ENCODE results near the gene RAMACL.
A peak's percentile ranks its signal among the peaks of the same experiment; 100 is the strongest.
"Not testable (repeated sequence)": the region's sequence is repeated elsewhere in the genome, so short reads cannot be mapped to it uniquely, and the experiment has no call there.

Gene RAMACL
- total RNA-seq: 0.09 to 3.5 (median 1.6) reads per million in 4 experiments

DNA sequence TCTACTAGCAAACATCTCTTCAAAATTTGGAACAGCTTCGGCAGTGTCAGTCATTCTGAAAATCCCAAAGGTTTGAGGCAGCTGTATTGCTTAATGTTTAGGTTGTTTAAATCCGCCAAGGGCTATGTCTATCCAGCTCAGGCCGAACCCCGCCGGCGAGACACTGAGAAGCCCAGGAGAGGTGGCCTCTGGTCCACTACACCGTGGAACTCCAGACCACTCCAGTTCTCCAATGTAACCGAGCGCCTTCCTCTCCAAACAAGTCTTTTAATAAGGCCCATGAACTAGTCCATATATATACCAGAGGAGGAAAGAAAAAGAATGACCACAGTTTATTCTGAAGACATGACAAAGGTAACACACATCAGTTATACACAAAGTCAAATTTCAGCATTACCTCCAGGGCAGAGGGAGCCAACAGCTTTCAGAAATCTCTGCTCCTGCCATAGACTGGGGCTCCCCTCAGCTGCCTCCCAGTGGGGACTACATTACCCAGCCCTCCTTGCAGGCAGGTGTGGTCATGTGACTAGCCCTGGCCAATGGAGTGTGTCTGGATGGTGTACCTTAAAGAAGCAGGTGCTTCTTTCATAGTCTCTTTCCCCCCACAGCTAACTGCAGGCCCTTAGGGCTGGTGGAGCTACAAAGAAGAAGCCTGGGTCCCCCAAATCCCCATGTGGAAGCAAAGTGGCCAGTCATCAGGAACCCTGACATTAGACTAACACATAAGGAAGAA is at the start of gene RAMACL:
TSS of gene RAMACL (minus strand) at position 255 of the 733 bp plus-strand sequence. CDS start at position 54, 201 bp downstream.
- peak; percentile 18 for DNase-seq

DNA sequence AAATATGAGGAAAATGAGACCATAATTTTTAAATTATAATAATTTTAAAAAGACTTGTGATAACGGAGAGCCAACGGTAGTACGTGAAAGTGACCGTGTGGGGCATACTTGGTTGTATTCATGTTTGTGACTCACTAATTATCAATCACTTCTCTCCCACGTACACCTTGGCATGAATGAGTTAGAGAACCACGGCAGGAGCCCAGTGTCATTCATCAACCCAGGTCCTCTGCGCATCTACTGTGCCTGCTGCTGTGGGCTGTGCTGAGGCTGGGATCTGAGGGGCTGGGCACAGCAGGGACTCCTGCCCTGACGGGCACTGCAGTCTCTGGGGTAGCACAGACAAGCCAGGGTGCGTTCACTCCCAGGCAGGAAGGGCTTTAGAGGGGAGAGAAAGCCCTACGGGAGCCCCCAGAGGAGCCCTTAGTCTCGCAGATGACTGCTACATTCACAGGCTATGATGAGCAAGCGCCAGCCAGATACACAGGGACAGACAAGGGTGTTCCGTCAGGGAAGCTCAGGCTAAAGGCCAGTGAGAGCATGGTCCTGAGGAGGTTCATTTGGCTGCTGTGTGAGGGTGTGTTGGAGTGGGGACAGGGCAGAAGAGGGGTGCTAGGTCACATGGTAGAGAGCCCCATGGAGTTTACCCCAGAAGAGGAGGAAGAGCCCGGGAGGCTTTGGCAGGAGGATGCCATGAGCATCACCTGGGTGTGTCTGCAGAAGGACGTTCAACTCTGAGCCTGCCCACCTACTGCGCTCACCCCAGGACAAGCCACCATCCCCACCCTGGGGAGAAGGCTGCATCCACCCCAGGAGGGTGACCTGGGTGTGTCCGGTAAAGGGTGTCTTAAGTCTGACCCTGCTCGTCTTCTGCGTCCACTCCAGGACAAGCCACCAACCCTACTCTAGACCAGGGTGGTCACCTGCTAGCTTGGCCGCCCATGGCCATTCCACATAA is 48.8 kb upstream of the RAMACL start:
- no peak for DNase-seq

DNA sequence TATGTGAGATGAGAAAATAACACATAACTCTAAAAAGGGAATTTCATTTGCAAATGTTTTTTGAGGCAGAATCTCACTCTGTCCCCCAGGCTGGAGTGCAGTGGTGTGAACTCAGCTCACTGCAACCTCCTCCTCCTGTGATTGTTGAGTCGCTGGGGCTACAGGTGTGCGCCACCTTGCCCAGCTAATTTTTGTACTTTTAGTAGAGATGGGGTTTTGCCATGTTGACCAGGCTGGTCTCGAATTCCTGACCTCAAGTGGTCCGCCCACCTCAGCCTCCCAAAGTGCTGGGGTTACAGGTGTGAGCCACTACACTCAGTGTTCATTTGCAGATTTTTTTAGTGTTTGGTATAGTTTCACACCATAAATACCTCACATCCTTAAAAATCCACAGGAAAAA is 48.1 kb upstream of the RAMACL start:
- not testable (repeated sequence) for DNase-seq

DNA sequence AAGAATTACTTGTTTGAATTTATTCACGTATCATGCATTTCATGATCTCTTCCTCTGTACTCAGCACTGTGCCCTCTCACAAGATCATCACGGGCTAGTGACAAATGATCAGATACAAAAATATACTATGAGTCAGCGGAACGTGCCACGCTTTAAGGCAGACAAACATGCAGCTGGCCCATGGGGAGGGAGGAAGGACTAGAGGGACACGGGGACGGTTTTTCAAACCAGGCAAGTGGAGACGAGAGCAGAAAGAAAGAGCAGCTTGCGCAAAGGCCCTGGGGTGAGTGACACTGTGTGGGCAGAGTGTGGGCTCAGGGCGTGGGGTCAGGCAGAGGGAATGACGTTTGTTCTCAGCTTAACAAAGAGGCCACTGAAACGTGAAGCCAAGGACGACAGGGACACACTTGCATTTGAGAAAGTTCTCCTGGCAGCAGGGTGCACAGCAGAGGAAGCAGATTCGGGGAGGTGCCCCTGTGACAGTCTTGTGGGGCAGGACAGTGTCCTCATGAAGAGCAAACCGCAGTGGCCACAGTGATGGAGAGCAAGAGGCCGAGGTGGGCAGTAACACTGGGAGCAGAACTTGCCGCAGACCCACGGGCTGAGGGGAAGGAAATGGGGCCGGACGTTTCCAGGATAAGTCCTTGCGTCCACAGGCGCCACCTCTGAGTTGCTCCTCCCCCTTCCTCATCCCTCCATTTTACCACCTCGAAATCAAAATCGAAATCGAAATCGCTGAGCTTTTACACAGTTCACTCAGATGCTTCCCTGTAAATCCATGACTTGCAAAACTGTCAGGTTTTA is 47.5 kb upstream of the RAMACL start:
- no peak for DNase-seq

DNA sequence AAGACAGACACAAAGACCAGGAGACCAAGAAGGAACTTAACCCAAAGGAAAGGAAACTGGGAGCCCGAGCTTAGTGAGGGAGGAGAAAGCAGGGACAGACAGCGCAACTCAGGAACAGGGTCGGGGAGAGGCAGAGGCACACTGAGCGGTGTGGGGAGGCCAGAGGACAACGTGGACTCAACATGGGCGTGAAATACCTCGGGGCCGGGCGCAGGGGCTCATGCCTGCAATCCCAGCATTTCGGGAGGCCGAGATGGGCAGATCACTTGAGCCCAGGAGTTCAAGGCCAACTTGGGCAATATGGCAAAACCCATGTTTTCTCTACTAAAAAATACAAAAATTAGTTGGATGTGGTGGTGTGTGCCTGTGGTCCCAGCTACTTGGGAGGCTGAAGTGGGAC is 46.3 kb upstream of the RAMACL start:
- DNase-seq: no peak

DNA sequence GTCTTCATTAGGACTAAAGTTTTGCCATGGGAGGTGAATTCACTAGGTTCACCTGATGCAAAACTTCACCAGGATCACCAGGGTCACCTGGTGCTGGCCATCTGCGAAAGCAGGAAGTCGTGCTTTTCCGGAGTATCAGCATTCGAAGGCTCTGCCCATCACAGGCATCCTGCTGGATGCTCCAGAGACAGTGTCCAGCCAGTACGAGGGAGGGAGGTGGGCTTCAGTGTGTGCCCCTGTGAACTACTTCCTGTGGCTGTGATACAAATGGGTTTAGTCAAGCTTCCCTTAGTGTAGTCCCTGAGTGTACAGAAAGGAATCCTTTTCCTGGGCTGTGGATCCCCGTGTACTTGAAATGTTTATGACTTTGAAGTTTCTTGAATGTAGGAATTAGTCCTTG is 44.0 kb upstream of the RAMACL start:
- DNase-seq: no peak

DNA sequence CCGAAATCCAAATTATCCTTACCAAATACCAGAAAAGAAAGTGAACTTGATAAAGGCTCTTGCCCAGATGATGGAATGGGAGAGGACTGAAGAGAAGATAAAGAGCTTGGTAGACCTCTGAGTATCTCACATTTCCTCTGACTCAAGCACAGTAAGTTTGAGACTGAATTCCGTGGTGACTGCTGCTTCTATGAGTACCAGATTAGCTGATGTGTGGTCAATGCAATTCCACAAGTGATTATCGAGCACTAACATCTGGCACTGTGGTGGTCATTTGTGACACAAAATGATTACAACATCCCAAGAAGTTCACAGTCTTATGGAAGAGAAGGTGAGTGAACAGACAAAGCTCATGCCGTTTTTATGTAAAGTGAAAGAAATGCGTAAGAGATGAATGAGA is 43.1 kb upstream of the RAMACL start:
- no peak for DNase-seq

DNA sequence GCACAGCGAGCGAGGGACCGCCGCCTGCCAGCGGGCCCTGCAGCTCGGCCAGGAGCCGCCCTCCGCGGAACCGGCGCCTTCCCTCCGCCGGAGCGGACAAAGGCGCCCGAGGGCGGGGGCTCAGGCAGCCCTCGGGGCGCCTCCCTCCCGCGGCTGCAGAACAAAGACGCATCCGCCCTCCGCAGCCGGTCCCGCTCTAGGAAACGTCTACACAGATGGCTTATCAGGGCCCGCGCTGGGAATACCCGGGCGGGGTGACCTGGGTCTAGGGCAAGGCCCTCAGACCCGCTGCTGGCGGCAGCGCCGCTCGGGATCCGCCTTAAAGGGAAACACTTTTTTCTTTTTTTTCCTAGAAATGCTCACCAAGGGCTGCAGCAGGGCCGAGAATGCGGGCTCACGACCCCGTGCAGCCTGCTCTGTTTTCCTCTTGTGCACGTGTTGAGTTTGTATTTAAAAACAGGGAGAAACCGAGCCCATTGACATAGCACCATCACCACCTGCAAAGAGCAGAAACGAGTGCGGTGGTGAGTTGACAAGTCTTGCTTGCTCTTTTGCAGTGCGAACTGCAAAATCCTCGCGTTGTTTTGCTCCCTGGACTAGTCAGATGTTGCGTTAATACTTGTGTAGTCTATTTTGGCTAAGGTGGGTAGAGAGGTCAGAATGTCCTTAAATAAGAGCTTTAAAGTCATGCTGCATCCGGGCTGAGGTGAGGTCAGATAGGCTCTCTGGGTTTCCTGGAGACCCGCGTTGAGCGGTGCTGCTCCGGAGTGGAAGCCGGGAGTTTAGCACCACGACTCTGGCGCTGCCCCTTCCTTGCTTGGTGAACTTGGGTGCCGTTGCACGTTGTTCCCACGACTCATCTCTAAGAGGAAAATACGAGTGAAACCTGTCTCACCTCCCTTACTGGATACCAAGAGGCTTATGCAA is 41.7 kb upstream of the RAMACL start:
- DNase-seq: peak; percentile 49

DNA sequence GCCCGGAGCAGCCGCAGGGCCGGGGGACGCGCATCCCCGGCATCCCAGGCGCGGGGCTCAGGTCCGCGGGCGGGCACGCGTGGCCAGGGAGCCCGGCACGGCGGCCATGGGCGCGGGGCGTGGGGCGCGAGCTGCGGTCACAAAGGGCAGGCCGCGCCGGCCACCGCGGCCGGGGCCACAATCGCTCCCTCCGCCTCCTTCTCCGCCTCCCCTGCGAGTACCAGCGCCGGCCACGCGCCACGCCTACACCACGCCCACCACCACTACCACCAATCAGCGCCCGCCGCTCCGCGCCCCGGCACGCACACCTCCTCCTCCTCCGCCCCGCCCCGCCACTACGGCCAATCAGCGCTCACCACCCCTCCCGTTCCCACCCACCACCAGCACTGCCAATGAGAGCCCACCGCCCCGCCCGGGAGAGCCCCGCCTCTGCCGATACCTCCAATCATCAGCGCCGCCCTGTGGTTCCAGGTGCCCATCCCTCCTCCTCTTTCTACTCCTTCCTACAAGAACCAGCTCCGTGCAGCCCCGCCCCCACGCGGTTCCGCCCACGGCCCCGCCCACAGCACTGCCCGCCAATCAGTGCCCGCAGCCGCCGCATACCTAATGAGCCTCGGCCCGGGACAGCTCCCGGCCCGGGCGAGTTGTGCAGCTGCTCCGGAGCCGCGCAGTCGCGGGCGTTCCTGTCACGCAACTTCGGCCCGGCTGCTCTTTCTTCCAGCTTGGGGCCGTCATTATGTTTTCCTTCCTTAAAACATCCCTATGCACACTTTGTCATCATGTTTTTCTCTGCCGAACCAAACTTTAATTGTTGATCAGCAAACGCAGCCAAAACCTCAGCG is 40.8 kb upstream of the RAMACL start, which contains the start of gene RPS6KA2:
TSS of gene RPS6KA2 (minus strand) at position 219 of the 842 bp plus-strand sequence. CDS start 232 bp downstream, outside the sequence.
- peak; percentile 99 for DNase-seq

DNA sequence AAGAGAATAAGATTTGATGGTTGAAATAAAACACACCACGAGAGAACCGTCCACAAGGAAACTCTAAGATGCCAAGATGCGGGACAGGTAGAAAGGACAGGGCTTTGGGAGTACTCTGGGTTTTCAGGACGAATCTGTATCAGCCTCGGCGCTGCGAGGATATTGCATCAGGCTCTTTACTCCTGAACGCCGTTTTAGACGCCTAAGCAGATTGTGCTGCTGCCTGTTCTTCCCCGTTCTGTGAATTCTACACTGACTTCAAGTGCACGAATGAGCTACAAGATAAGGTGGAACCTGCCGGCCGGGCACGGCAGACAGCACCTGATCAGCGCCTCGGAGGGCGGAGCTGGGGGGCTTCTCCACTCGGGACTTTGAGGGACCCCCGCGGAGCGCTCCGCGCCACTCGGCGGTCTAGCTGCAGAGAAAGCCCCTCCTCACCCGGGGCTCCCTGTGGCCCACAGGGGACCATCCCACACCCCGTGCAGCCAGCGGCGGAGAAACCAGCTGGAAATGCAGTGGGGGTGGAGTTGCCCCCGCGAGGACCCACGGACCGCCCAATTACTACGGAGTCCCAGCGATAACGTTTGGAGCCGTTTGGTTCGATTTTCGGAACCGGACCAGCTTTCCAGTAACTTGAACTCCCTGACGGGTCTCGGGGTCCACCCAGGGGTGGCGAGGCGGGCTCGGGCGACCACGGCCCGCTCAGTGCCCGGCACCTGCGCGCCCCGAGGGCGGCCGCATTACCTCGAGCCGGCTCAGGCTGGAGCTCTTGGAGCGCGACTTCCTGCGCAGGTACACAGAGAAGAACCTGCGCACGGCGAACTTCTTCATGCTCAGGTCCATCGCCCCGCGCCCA is 39.9 kb upstream of the RAMACL start:
- DNase-seq: peak; percentile 12

DNA sequence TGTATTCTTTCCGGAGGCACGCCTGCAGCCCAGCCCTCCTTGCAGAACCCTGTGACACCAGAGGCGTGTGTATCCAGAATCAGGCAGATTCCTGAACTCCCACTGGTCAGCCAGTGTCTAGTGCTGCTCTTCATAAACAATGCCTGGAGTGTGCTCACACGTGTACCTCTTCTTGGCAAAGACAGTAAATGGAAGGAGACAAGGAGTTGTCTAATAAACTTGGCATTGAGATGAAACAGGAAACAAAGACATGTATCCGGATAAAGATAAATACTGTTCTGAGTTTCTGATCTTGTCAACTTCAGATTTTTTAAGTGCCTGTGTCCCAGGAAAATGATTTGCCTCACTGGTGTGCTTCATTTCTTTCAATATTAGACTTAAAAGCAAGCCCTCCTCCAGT is 38.9 kb upstream of the RAMACL start:
- DNase-seq: no peak

DNA sequence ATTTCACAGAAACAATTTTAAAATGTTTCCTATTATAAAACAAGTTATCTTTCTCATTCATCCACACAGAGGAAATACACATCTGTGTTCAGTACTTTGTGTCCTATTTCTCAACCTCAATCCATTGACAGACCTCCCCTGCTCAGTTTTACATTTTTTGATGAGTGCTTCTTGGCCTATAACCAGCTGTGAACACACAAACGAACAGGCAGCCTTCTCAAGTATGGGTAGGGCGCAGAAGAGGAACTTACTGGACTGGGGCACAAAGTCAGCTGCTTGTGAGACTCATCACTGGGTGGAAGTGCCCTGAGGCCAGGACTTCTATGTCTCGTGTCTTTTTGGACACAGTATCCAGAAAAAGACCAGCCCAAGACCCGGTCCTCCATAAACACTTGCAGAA is 37.8 kb upstream of the RAMACL start:
- DNase-seq: no peak

DNA sequence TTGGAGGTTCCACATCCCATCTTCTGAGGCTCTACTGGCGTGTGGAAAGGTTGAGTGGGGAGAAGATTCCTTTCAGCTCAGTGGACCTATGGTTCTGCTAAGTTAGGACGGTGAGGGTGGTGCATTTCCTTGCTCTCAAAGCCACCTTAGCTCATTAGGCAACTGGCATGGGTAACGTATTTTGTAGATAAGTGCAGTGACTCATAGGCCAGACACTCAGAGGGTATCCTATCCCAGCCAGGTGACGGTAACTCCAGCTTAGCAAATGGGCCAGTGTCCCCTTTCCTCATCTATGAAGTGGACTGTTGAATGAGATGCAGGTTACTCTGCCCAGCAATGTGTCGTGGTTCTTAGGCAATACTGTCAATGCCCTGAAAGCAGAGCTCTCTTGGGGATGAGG is 36.8 kb upstream of the RAMACL start:
- DNase-seq: no peak

DNA sequence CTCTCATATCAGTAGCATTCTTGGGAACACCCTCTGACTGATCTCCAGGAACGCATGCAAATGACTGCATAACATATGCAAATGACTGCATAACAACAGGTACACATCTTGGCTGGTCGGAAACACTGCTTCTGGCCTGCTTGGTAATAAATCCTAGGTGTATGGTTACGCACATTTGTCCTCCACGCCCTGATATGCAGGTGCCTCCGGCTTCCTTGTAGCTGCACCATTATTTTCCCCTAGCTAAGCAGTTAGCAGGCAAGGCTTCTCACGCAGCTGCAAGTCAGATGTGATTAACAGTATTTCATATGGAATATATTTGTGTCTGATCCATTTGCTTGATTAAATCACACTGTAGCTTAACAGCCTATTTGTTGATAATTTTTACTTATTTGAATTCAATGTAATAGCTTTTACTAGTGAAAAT is 34.6 kb upstream of the RAMACL start:
- no peak for DNase-seq

DNA sequence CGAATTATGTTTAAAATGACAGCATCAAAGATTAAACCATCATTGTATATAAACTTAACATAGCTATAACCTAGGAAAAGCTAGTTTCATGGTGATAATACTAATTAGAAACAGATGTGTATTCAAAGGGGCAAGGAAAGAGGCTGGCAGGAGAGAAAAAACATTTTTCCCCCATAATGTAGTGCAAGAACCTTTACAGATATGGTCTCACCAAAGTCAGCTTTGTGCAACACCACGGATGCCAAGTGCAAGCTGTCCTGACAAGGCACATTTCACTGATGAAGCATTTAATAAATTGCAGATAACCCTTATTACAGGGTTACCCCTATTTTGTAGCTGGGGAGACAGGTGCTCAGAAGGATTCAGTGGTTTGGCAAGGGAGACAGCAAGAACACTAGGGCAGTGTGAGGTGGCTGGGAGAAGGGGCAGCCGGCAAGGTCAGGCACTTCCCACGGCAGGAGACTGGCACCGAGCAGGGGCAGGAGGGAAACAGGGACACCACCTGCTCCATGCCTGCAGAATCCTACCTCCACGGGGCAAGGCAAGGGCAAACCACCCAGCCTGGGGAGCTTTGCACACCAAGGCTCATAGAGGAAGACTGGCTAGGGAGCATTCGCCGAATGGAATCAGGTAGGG is 34.1 kb upstream of the RAMACL start:
- DNase-seq: no peak

DNA sequence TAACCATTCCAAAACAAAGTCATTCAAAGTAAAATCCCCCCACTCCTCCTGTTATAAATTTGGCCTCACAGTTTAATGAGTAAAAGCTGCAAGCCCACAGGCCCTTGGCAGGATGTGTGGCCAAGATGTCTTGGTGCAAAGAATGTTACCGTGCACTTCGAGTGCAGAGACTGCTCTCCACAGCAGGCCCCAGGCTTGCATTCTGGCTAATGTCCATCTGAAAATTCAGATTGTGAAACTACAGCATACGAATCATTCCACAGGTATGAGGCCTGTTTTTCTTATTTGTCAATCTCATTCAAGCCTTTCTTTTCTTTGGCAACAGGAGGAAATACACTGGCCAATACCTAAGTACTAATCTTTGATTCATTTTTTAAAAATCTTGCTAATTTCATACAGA is 33.4 kb upstream of the RAMACL start:
- no peak for DNase-seq

DNA sequence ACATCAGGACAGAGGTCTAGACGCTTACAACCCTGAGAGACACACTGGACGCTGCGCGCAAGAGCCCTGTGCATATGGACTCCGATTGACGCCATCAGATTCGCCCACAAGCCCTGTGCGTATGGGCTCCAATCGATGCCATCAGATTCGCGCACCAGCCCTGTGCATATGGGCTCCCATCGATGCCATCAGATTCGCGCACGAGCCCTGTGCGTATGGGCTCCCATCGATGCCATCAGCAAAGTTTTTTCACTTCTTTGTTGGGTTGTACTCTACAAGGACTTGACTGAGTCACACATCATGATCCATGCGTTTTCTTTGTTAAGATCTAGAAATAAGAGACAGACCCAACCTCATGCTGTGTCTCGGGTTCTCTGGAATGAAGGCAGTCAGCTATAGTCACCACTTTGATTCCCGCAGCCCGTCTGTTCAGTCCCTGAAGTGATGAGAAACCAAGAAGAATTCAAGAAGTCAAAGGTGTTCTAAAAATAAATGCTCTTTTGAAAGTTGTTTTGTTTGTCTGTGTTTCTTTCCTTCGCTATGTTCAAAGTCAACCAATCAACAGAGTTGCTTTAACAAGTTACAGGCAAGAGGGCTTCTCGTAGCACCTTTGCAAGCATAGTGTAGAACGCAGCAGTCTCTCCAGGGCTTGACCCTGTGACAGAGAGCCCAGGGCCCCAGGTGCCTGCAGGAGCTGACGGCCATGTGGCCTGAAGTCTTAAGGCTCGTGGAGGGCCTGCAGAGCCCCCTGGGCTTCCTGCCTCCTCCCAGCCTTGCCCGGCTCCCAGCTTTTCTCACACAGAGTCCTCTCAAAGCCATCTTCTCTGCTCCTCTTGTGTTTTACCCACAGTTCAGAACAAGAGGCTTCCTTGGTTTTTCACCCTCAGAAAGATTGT is 32.6 kb upstream of the RAMACL start:
- no peak for DNase-seq

DNA sequence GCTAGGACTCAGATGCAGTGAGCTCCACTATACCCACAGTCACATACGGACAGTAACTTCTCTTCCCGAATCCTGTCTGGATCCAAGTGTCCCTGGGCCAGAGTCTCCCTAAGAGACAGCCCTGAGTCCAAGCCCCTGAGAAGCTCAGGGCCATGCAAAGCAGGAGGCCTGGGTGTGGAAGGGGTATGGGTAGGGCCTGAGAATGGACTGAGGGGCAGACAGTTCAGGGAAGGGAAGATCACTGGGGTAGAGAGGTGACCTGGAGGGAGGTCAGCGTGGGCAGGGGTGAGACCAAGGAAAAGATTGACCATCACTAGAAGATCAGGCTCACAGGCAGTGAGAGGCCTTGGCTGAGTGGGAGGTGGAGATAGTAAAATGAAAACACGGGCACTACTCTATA is 31.8 kb upstream of the RAMACL start:
- DNase-seq: no peak

Measured in effector CD8-positive, alpha-beta T cell (primary cell).